Mesothelial cell of epicardium (in vitro differentiated cells): ENCODE measurements around the gene OSBPL6. TPM values are rescaled to one million over a fixed set of nuclear protein-coding genes. Genes with fewer than 3 reads are reported as not detected.
A peak's percentile ranks its signal among the peaks of the same experiment; 100 is the strongest.
"Not testable (repeated sequence)": the region's sequence is repeated elsewhere in the genome, so short reads cannot be mapped to it uniquely, and the experiment has no call there.

Experiments used
- DNase-seq, 2 experiments: peaks; one replicate each; pipeline ENCODE4 v3.0.0; 2021; ENCODE audit warnings: low spot score in 2 of 2; ENCODE audit not compliant: unreplicated experiment in 2 of 2
- H3K27ac Mint-ChIP-seq: 2 replicates; pipeline ENCODE4 v1.8.0; 2021; ENCODE audit warnings: mixed read lengths
- H3K27me3 Mint-ChIP-seq: 2 replicates; pipeline ENCODE4 v1.8.0; 2021; ENCODE audit warnings: low read depth, mixed read lengths
- H3K36me3 Mint-ChIP-seq: 2 replicates; pipeline ENCODE4 v1.8.0; 2021; ENCODE audit warnings: mixed read lengths
- H3K4me1 Mint-ChIP-seq: 2 replicates; pipeline ENCODE4 v1.8.0; 2021; ENCODE audit warnings: mixed read lengths
- H3K4me3 Mint-ChIP-seq: 2 replicates; pipeline ENCODE4 v1.8.0; 2021; ENCODE audit warnings: mild to moderate bottlenecking, moderate library complexity, mixed read lengths
- H3K9me3 Mint-ChIP-seq: 2 replicates; pipeline ENCODE4 v1.8.0; 2021; ENCODE audit warnings: mixed read lengths
- CTCF ChIP-seq: fragments of 200-600 bp; sonication (generic); IDR thresholded peaks from one replicate; pipeline ENCODE4 v1.5.0; 2021; ENCODE audit warnings: antibody characterized with exemption; ENCODE audit not compliant: unreplicated experiment
- total RNA-seq: library from RNA; stranded (reverse); gene quantifications from 3 replicates; pipeline ENCODE4 v1.2.1, GENCODE V29; 2021

Gene OSBPL6
- total RNA-seq, 1 donor from 2014 or later, result 2.8 TPM

- Mint-ChIP-seq H3K36me3 (no peaks in the 10 kb centered on the region), H3K4me3 (no peak overlapping the region)
These were observed 214.9 kb downstream of the OSBPL6 start for GRCh38 chr2:178409261-178409660.

GRCh38 chr2:178412047-178412446 is 217.7 kb downstream of the OSBPL6 start:
- Mint-ChIP-seq H3K4me3 (peak overlapping the region; percentile 32), H3K27ac (no peak overlapping the region), H3K4me1 (peaks cover 16% of the 10 kb centered on the region), H3K36me3 (no peaks in the 10 kb centered on the region), H3K9me3 (no peaks in the 10 kb centered on the region), H3K27me3 (no peaks in the 10 kb centered on the region)
- no peak for TF ChIP-seq CTCF
- no peak for DNase-seq

More at GRCh38 chr2:178409261-178409660, 214.9 kb downstream of the OSBPL6 start:
- no peaks in the 10 kb centered on the region for H3K27me3 Mint-ChIP-seq
- H3K27ac Mint-ChIP-seq, result no peak overlapping the region
- TF ChIP-seq CTCF, result no peak
- no peak for DNase-seq
- H3K4me1 Mint-ChIP-seq, result peaks cover 11% of the 10 kb centered on the region
- no peaks in the 10 kb centered on the region for H3K9me3 Mint-ChIP-seq

- not testable (repeated sequence) for H3K27ac Mint-ChIP-seq, H3K36me3 Mint-ChIP-seq, H3K9me3 Mint-ChIP-seq
These were observed 218.1 kb downstream of the OSBPL6 start for GRCh38 chr2:178412453-178412852.

GRCh38 chr2:178413472-178414265 is 219.4 kb downstream of the OSBPL6 start:
- no peak for TF ChIP-seq CTCF
- Mint-ChIP-seq H3K27ac (peak overlapping the region; percentile 91), H3K4me1 (peaks cover 16% of the 10 kb centered on the region), H3K9me3 (no peaks in the 10 kb centered on the region), H3K4me3 (peak overlapping the region; percentile 84), H3K27me3 (no peaks in the 10 kb centered on the region), H3K36me3 (no peaks in the 10 kb centered on the region)
- peak; percentile 46 to 73 for DNase-seq

More at GRCh38 chr2:178412453-178412852, 218.1 kb downstream of the OSBPL6 start:
- not testable (repeated sequence) for DNase-seq, H3K27me3 Mint-ChIP-seq, H3K4me3 Mint-ChIP-seq
- H3K4me1 Mint-ChIP-seq, result peaks cover 16% of the 10 kb centered on the region

GRCh38 chr2:178414266-178415247 is 220.2 kb downstream of the OSBPL6 start:
- H3K9me3 Mint-ChIP-seq, result no peaks in the 10 kb centered on the region
- peaks cover 16% of the 10 kb centered on the region for H3K4me1 Mint-ChIP-seq
- DNase-seq, result peak; percentile 68 to 85
- H3K27me3 Mint-ChIP-seq, result no peaks in the 10 kb centered on the region
- peak overlapping the region; percentile 91 for H3K27ac Mint-ChIP-seq
- H3K36me3 Mint-ChIP-seq, result no peaks in the 10 kb centered on the region
- H3K4me3 Mint-ChIP-seq, result peak overlapping the region; percentile 84
- TF ChIP-seq CTCF, result peak; percentile 78
